GM19193 (cell line): ENCODE data around the gene HSPB7.

Experiments used
- POLR2A ChIP-seq: IDR thresholded peaks from 4 replicates; pipeline ENCODE4 v1.6.1; 2011; ENCODE audit not compliant: insufficient read depth, insufficient read length; ENCODE audit errors: extremely low read depth

HSPB7 gene

GRCh38 chr1:16020325-16020724 lies 2.5 kb upstream of the HSPB7 start:
- TF ChIP-seq POLR2A = no peak

GRCh38 chr1:16019644-16020277 lies 1.9 kb upstream of the HSPB7 start:
- TF ChIP-seq POLR2A = no peak

- TF ChIP-seq POLR2A = no peak
Measured at GRCh38 chr1:16018749-16019643, 1.2 kb upstream of the HSPB7 start.

GRCh38 chr1:16018308-16018707 lies 465 bp upstream of the HSPB7 start:
- no peak for TF ChIP-seq POLR2A

GRCh38 chr1:16017076-16017460 lies 775 bp downstream of the HSPB7 start:
- no peak for TF ChIP-seq POLR2A

GRCh38 chr1:16015960-16016901 lies 1.6 kb downstream of the HSPB7 start:
- TF ChIP-seq POLR2A = no peak

- no peak for TF ChIP-seq POLR2A
Measured at GRCh38 chr1:16015491-16015890, 2.4 kb downstream of the HSPB7 start.

- no peak for TF ChIP-seq POLR2A
Measured at GRCh38 chr1:16014509-16015482, 3.0 kb downstream of the HSPB7 start.

GRCh38 chr1:16013908-16014258 lies 4.0 kb downstream of the HSPB7 start:
- no peak for TF ChIP-seq POLR2A

- TF ChIP-seq POLR2A = no peak
Measured at GRCh38 chr1:16013220-16013907, 4.5 kb downstream of the HSPB7 start.

- TF ChIP-seq POLR2A = no peak
Measured at GRCh38 chr1:16012590-16013219, 5.1 kb downstream of the HSPB7 start.

- no peak for TF ChIP-seq POLR2A
Measured at GRCh38 chr1:16011936-16012589, 5.8 kb downstream of the HSPB7 start.
